ENCODE data around the gene TMEM61. TPM values are rescaled to one million over a fixed set of nuclear protein-coding genes. Genes with fewer than 3 reads are reported as not detected.
"Not testable (repeated sequence)": the region's sequence is repeated elsewhere in the genome, so short reads cannot be mapped to it uniquely, and the experiment has no call there.

TMEM61 gene
- total RNA-seq, 1 donor from 2014 or later = not detected

DNA sequence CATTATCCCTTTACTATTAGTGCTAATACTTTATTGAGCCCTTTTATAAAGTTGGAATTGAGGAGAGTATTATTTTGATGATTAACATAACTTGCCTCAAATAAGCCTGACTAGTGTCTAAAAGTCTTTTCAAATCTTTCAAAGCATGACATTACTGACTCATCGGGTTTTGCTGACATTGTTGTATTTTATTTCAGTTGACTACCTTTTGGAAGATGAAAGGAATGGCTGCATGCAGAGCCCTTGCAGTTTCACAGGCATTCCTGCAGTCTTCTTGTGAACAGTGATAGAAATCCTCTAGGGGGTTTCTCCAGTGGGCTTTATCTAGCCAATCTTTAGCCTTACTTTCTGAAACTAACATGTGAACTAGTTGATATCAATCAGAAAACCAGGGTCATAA lies 43.0 kb upstream of the TMEM61 start:
- DNase-seq (no peak), ATAC-seq (ENCODE audit: low read depth) (no peak)
- H3K4me1 Mint-ChIP-seq = no peaks in the 10 kb centered on the region
- peaks cover 40% of the 10 kb centered on the region for H3K27me3 Mint-ChIP-seq
- no peak overlapping the region for H3K27ac Mint-ChIP-seq
- intact Hi-C loops (cut with micrococcal nuclease) = no loop called here
- no peaks in the 10 kb centered on the region for H3K9me3 Mint-ChIP-seq
- TF ChIP-seq, protein P1, sequence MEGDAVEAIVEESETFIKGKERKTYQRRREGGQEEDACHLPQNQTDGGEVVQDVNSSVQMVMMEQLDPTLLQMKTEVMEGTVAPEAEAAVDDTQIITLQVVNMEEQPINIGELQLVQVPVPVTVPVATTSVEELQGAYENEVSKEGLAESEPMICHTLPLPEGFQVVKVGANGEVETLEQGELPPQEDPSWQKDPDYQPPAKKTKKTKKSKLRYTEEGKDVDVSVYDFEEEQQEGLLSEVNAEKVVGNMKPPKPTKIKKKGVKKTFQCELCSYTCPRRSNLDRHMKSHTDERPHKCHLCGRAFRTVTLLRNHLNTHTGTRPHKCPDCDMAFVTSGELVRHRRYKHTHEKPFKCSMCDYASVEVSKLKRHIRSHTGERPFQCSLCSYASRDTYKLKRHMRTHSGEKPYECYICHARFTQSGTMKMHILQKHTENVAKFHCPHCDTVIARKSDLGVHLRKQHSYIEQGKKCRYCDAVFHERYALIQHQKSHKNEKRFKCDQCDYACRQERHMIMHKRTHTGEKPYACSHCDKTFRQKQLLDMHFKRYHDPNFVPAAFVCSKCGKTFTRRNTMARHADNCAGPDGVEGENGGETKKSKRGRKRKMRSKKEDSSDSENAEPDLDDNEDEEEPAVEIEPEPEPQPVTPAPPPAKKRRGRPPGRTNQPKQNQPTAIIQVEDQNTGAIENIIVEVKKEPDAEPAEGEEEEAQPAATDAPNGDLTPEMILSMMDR (IDR thresholded peaks at IDR 0.05) = no peak
- no peaks in the 10 kb centered on the region for H3K36me3 Mint-ChIP-seq (ENCODE audit: low read depth)
- POLR2A ChIA-PET = no interaction called here
- CTCF ChIA-PET = no interaction called here
- no peak overlapping the region for H3K4me3 Mint-ChIP-seq

DNA sequence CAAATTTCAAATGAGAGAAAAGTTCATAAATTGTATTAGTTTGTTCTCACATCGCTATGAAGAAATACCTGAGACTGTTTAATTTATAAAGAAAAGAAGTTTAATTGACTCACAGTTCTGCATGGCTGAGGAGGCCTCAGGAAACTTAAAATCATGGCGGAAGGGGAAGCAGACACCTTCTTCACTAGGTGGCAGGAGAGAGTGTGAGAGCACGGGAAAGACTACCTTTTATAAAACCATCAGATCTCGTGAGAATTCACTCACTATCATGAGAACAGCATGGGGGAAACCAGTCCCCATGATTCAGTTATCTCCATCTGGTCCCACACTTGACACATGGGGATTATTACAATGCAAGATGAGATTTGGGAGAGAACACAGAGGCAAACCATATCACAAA lies 41.5 kb upstream of the TMEM61 start:
- H3K4me1 Mint-ChIP-seq; CTCF ChIA-PET; DNase-seq; H3K4me3 Mint-ChIP-seq; intact Hi-C loops (cut with micrococcal nuclease); POLR2A ChIA-PET; H3K36me3 Mint-ChIP-seq (ENCODE audit: low read depth); H3K27ac Mint-ChIP-seq; H3K9me3 Mint-ChIP-seq; ATAC-seq (ENCODE audit: low read depth): not testable (repeated sequence)
- peaks cover 39% of the 10 kb centered on the region for H3K27me3 Mint-ChIP-seq

DNA sequence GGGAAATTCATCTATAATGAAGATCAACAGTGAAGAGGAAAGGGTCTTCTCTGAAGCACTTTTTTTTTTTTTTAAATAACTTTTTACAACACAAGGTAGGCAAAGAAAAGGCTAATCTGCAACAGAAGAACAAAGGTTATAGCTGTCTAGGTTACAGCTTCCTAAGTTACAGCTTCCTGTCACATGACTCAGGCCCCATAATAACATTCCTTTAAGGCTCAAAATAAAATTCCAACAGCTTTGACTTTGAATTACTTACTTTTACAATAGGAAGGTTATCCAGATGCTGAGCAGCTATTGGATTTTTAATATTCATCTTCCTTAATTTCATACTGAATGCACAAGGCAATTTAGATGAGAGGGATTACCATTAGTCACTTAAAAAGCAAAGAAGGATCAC lies 40.4 kb upstream of the TMEM61 start:
- POLR2A ChIA-PET = no interaction called here
- Mint-ChIP-seq H3K27ac (no peak overlapping the region), H3K36me3 (ENCODE audit: low read depth) (no peaks in the 10 kb centered on the region), H3K4me3 (no peak overlapping the region), H3K9me3 (no peaks in the 10 kb centered on the region), H3K27me3 (peaks cover 32% of the 10 kb centered on the region), H3K4me1 (peaks cover 3% of the 10 kb centered on the region)
- intact Hi-C loops (cut with micrococcal nuclease) = no loop called here
- CTCF ChIA-PET = interaction anchor here (0.8 to 1.0 kb wide), 2 partner anchors 9 to 56 kb away, joined by 3 read pairs; no protein-coding TSS in a partner anchor
- ATAC-seq (ENCODE audit: low read depth) (no peak), DNase-seq (no peak)
- TF ChIP-seq, protein P1 (IDR thresholded peaks at IDR 0.05) = no peak

DNA sequence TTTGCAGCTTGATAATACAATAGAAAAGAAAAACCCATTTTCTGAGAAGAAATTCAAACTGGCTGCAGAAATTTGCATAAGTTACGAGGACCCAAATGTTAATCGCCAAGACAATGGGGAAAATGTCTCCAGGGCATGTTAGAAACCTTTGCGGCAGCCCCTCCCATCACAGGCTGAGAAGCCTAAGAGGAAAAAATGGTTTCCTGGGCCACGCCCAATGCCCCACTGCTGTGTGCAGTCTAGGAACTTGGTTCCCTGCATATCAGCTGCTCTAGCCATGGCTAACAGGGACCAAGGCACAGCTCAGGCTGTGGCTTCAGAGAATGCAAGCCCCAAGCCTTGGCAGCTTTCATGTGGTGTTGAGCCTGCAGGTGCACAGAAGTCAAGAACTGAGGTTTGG lies 37.5 kb upstream of the TMEM61 start:
- TF ChIP-seq, protein P1 (IDR thresholded peaks at IDR 0.05) = no peak
- intact Hi-C loops (cut with micrococcal nuclease) = no loop called here
- POLR2A ChIA-PET = no interaction called here
- Mint-ChIP-seq H3K4me1 (peaks cover 5% of the 10 kb centered on the region), H3K27ac (no peak overlapping the region), H3K4me3 (no peak overlapping the region), H3K36me3 (ENCODE audit: low read depth) (no peaks in the 10 kb centered on the region), H3K27me3 (peaks cover 12% of the 10 kb centered on the region), H3K9me3 (no peaks in the 10 kb centered on the region)
- CTCF ChIA-PET = no interaction called here
- DNase-seq (no peak), ATAC-seq (ENCODE audit: low read depth) (no peak)

DNA sequence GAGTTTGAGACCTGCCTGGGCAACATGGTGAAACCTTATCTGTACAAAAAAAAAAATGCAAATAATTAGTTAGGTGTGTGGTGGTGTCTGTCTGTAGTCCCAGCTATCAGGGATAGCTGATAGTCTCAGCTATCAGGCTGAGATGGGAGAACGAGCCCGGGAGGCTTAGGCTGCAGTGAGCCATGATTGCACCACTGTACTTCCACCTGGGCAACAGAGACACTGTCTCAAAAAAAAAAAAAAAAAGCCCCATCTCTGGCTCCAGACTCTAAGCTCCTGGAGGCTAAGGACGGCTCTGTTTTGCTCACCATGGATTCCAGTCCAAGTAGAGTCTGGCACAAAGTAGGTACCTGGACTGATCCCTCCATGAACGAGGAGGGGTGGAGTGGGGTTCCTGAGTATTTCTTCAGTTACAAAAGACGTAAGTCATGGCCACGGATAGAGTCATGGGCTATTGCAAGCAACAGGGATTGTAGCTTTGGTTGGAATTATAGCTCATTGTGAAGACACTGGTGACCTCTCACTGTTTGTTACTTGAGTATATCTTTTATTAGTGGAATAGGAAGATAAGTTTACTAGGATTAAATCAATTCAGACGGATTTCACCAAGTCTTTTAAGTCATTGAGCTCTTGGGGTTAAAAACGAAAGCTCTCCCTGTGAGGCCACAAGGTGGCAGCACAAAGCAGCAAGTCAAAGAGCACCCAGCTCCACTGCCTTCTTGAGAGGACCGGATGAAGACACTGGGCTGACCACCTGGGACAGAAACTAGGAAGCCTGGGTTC lies 35.6 kb upstream of the TMEM61 start:
- peaks cover 5% of the 10 kb centered on the region for H3K4me1 Mint-ChIP-seq
- no peak overlapping the region for H3K4me3 Mint-ChIP-seq
- ChIA-PET CTCF (interaction anchor here (0.6 to 2.8 kb wide), 15 partner anchors 10 to 1876 kb away, joined by 3 to 30 read pairs (median 4); partner anchors contain the start of gene BSND), POLR2A (no interaction called here)
- ATAC-seq (ENCODE audit: low read depth) (peak; percentile 54), DNase-seq (peak; percentile 23)
- H3K27ac Mint-ChIP-seq = no peak overlapping the region
- intact Hi-C loops (cut with micrococcal nuclease) = loop anchor here (1.0 to 2.0 kb wide), 3 partner anchors 52 to 1640 kb away; no protein-coding TSS in a partner anchor
- TF ChIP-seq, protein P1 (IDR thresholded peaks at IDR 0.05) = no peak
- peaks cover 2% of the 10 kb centered on the region for H3K27me3 Mint-ChIP-seq
- no peaks in the 10 kb centered on the region for H3K9me3 Mint-ChIP-seq
- no peaks in the 10 kb centered on the region for H3K36me3 Mint-ChIP-seq (ENCODE audit: low read depth)
